GM23338 (cell line): ENCODE results near the gene DPH1. TPM values are rescaled to one million over a fixed set of nuclear protein-coding genes. Genes with fewer than 3 reads are reported as not detected.
A peak's percentile ranks its signal among the peaks of the same experiment; 100 is the strongest.

Experiments
- ATAC-seq: fragments of 200-7000 bp; cut with Tn5 transposase; 3 replicates; pipeline ENCODE4 v1.9.1; 2020
- DNase-seq: peaks from one replicate; pipeline ENCODE4 v3.0.0-alpha.2; 2015; ENCODE audit warnings: low spot score
- H2AFZ ChIP-seq: fragments of 200-600 bp; sonication (generic); 2 replicates; pipeline ENCODE4 v1.8.0; 2016; ENCODE audit warnings: antibody characterized with exemption, mild to moderate bottlenecking, moderate library complexity
- H3F3A ChIP-seq: fragments of 200-600 bp; sonication (generic); replicated peaks from 2 replicates; pipeline ENCODE4 v1.8.0; 2017; ENCODE audit warnings: antibody characterized with exemption, mixed run types, low read depth
- H3K27ac ChIP-seq: fragments of 200-600 bp; sonication (generic); 2 replicates; pipeline ENCODE4 v1.6.1; 2016; ENCODE audit warnings: low read depth
- H3K27me3 ChIP-seq: fragments of 200-600 bp; sonication (generic); 2 replicates; pipeline ENCODE4 v1.8.0; 2016; ENCODE audit warnings: mild to moderate bottlenecking, mixed run types, moderate library complexity; ENCODE audit not compliant: insufficient read depth
- H3K36me3 ChIP-seq: fragments of 200-600 bp; sonication (generic); 2 replicates; pipeline ENCODE4 v1.8.0; 2016; ENCODE audit warnings: mild to moderate bottlenecking; ENCODE audit not compliant: insufficient read depth
- H3K4me1 ChIP-seq: fragments of 200-600 bp; sonication (generic); 2 replicates; pipeline ENCODE4 v1.8.0; 2016; ENCODE audit warnings: mild to moderate bottlenecking, moderate library complexity; ENCODE audit not compliant: insufficient read depth
- H3K4me2 ChIP-seq: fragments of 200-600 bp; sonication (generic); 2 replicates; pipeline ENCODE4 v1.7.1; 2017; ENCODE audit warnings: mixed run types
- H3K4me3 ChIP-seq: fragments of 200-600 bp; sonication (generic); 2 replicates; pipeline ENCODE4 v1.6.1; 2016; ENCODE audit warnings: mixed run types
- H3K79me2 ChIP-seq: fragments of 200-600 bp; sonication (generic); replicated peaks from 2 replicates; pipeline ENCODE4 v1.8.0; 2017; ENCODE audit warnings: mild to moderate bottlenecking; ENCODE audit not compliant: insufficient read depth
- H3K9me2 ChIP-seq: fragments of 200-600 bp; sonication (generic); 2 replicates; pipeline ENCODE4 v1.8.0; 2017; ENCODE audit not compliant: insufficient read depth
- H4K20me1 ChIP-seq: fragments of 200-600 bp; sonication (generic); replicated peaks from 2 replicates; pipeline ENCODE4 v1.8.0; 2017; ENCODE audit warnings: mild to moderate bottlenecking; ENCODE audit not compliant: insufficient read depth
- H3K27ac Mint-ChIP-seq: 2 replicates; pipeline ENCODE4 v1.8.0; 2020; ENCODE audit warnings: inconsistent platforms, mild to moderate bottlenecking, moderate library complexity, mixed read lengths
- H3K27me3 Mint-ChIP-seq: 3 replicates; pipeline ENCODE4 v1.8.0; 2022; ENCODE audit warnings: low read depth, mild to moderate bottlenecking, moderate library complexity, mixed read lengths, inconsistent platforms; ENCODE audit not compliant: insufficient read depth, poor library complexity
- H3K36me3 Mint-ChIP-seq: 3 replicates; pipeline ENCODE4 v1.8.0; 2021; ENCODE audit warnings: low read depth, mild to moderate bottlenecking, inconsistent platforms, moderate library complexity, mixed read lengths
- H3K4me1 Mint-ChIP-seq: 3 replicates; pipeline ENCODE4 v1.8.0; 2020; ENCODE audit warnings: mild to moderate bottlenecking, inconsistent platforms, mixed read lengths
- H3K4me3 Mint-ChIP-seq: 3 replicates; pipeline ENCODE4 v1.8.0; 2021; ENCODE audit warnings: moderate library complexity, mild to moderate bottlenecking, inconsistent platforms, mixed read lengths
- H3K9me3 Mint-ChIP-seq: 3 replicates; pipeline ENCODE4 v1.8.0; 2020; ENCODE audit warnings: moderate library complexity, mild to moderate bottlenecking, inconsistent platforms, mixed read lengths
- CREB1 ChIP-seq: fragments of 250-450 bp; sonication (Bioruptor Pico); IDR thresholded peaks from 2 replicates; pipeline ENCODE4 v1.5.0; 2020; ENCODE audit warnings: low read depth, mild to moderate bottlenecking, moderate library complexity
- ETS1 ChIP-seq: IDR thresholded peaks from 2 replicates; pipeline ENCODE4 v1.6.1; 2016; ENCODE audit warnings: antibody characterized with exemption
- EZH2phosphoT487 ChIP-seq: fragments of 200-600 bp; sonication (generic); IDR thresholded peaks from one replicate; pipeline ENCODE4 v1.8.1; 2018; ENCODE audit warnings: antibody characterized with exemption; ENCODE audit not compliant: unreplicated experiment
- JUNB ChIP-seq: IDR thresholded peaks from one replicate; pipeline ENCODE4 v1.6.1; 2016; ENCODE audit warnings: antibody characterized with exemption; ENCODE audit not compliant: unreplicated experiment
- POLR2AphosphoS5 ChIP-seq: IDR thresholded peaks from 2 replicates; pipeline ENCODE4 v1.6.1; 2016; ENCODE audit warnings: antibody characterized with exemption, low read depth
- STAT1 ChIP-seq: IDR thresholded peaks from one replicate; pipeline ENCODE4 v1.6.1; 2016; ENCODE audit warnings: antibody characterized with exemption; ENCODE audit not compliant: unreplicated experiment
- ZNF114 ChIP-seq: fragments of 250-450 bp; sonication (Bioruptor Pico); IDR thresholded peaks from 2 replicates; pipeline ENCODE4 v1.5.0; 2020; ENCODE audit warnings: mild to moderate bottlenecking, moderate library complexity
- ZNF331 ChIP-seq: fragments of 250-450 bp; sonication (Bioruptor Pico); IDR thresholded peaks from 2 replicates; pipeline ENCODE4 v1.5.0; 2020; ENCODE audit warnings: low read depth, mild to moderate bottlenecking, moderate library complexity
- ZNF462 ChIP-seq: fragments of 250-450 bp; sonication (Bioruptor Pico); IDR thresholded peaks from 2 replicates; pipeline ENCODE4 v1.5.0; 2020; ENCODE audit warnings: mild to moderate bottlenecking, moderate library complexity
- polyA plus RNA-seq: library from polyadenylated mRNA; unstranded; fragments of >200 nt; fragmentation: Nextera tagmentation; extraction: Ambion mirVana; gene quantifications from 2 replicates; pipeline ENCODE4 v1.2.1, GENCODE V29; 2016
- total RNA-seq: library from RNA; depleted of rRNA; stranded (reverse); fragments of >200 nt; shearing (Covaris generic); gene quantifications from 2 replicates; pipeline ENCODE4 v1.2.3, GENCODE V29; 2014
- TF ChIP-seq, protein P1 (sequence below), 2 experiments: fragments of 200-600 bp in 1 of 2; sonication (generic) in 1 of 2; conservative IDR thresholded peaks; 2 replicates each; pipeline versions ENCODE4 v1.5.1 to v1.6.1; 2016 to 2017; ENCODE audit warnings: antibody characterized with exemption in 2 of 2, low read depth in 2 of 2, mild to moderate bottlenecking in 2 of 2, moderate library complexity in 1 of 2

DPH1 gene
- total and polyA plus RNA-seq, 2 experiments from 2014 or later = 11.8 to 28.2 TPM

- no peaks in the 10 kb centered on the region for H3F3A ChIP-seq
- peaks cover 18% of the 10 kb centered on the region for H3K4me1 ChIP-seq
- no peaks in the 10 kb centered on the region for H3K27me3 ChIP-seq
- peak; percentile 53 for DNase-seq
- H3K27me3 Mint-ChIP-seq = peaks cover 15% of the 10 kb centered on the region
- H3K79me2 ChIP-seq = no peaks in the 10 kb centered on the region
- no peaks in the 10 kb centered on the region for H4K20me1 ChIP-seq
- no peak overlapping the region for H3K4me2 ChIP-seq
- no peak overlapping the region for H3K4me3 Mint-ChIP-seq
- peaks cover 12% of the 10 kb centered on the region for H3K36me3 Mint-ChIP-seq
- H2AFZ ChIP-seq = no peak overlapping the region
- H3K27ac ChIP-seq = 0 out of 2 replicates have a peak overlapping the region, but pooled peaks have one; percentile 42
- H3K4me3 ChIP-seq = no peak overlapping the region
- H3K9me3 Mint-ChIP-seq = no peaks in the 10 kb centered on the region
- TF ChIP-seq STAT1 = no peak
- TF ChIP-seq POLR2AphosphoS5 = no peak
- TF ChIP-seq ETS1 = no peak
- TF ChIP-seq, protein P1, sequence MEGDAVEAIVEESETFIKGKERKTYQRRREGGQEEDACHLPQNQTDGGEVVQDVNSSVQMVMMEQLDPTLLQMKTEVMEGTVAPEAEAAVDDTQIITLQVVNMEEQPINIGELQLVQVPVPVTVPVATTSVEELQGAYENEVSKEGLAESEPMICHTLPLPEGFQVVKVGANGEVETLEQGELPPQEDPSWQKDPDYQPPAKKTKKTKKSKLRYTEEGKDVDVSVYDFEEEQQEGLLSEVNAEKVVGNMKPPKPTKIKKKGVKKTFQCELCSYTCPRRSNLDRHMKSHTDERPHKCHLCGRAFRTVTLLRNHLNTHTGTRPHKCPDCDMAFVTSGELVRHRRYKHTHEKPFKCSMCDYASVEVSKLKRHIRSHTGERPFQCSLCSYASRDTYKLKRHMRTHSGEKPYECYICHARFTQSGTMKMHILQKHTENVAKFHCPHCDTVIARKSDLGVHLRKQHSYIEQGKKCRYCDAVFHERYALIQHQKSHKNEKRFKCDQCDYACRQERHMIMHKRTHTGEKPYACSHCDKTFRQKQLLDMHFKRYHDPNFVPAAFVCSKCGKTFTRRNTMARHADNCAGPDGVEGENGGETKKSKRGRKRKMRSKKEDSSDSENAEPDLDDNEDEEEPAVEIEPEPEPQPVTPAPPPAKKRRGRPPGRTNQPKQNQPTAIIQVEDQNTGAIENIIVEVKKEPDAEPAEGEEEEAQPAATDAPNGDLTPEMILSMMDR (conservative IDR thresholded peaks at IDR 0.05; ENCODE audit: low read depth in 2 of 2) = 0 out of 4 replicates have a peak, but pooled peaks of 1 of the 2 experiments have one; percentile 19
- H3K4me1 Mint-ChIP-seq = peaks cover 28% of the 10 kb centered on the region
- no peaks in the 10 kb centered on the region for H3K9me2 ChIP-seq
- no peaks in the 10 kb centered on the region for H3K36me3 ChIP-seq
- peak overlapping the region; percentile 34; the same call in 1 of the 2 replicates for H3K27ac Mint-ChIP-seq
- ATAC-seq = peak; percentile 70
These were observed 45.6 kb downstream of the DPH1 start for GRCh38 chr17:2075336-2076086.

GRCh38 chr17:2076087-2076984 lies 46.4 kb downstream of the DPH1 start:
- H2AFZ ChIP-seq = no peak overlapping the region
- no peaks in the 10 kb centered on the region for H4K20me1 ChIP-seq
- peaks cover 11% of the 10 kb centered on the region; the same call in 1 of the 2 replicates for H3K4me1 ChIP-seq
- no peak overlapping the region for H3K4me2 ChIP-seq
- H3K27me3 Mint-ChIP-seq = peaks cover 19% of the 10 kb centered on the region
- no peaks in the 10 kb centered on the region for H3K36me3 ChIP-seq
- H3K27ac Mint-ChIP-seq = peak overlapping the region; percentile 34
- ATAC-seq (no peak), DNase-seq (no peak)
- H3K4me3 Mint-ChIP-seq = no peak overlapping the region
- no peaks in the 10 kb centered on the region for H3K9me2 ChIP-seq
- H3K27ac ChIP-seq = no peak overlapping the region
- no peaks in the 10 kb centered on the region for H3K27me3 ChIP-seq
- H3K79me2 ChIP-seq = no peaks in the 10 kb centered on the region
- H3K36me3 Mint-ChIP-seq = peaks cover 12% of the 10 kb centered on the region; the same call in 2 of the 3 replicates
- H3F3A ChIP-seq = no peaks in the 10 kb centered on the region
- peaks cover 20% of the 10 kb centered on the region for H3K4me1 Mint-ChIP-seq
- H3K9me3 Mint-ChIP-seq = no peaks in the 10 kb centered on the region
- no peak overlapping the region for H3K4me3 ChIP-seq
- TF ChIP-seq ZNF331 (CRISPR knock-in tag) (no peak), ZNF462 (CRISPR knock-in tag) (no peak), ZNF114 (CRISPR knock-in tag) (no peak), POLR2AphosphoS5 (no peak), CREB1 (CRISPR knock-in tag) (no peak), JUNB (no peak), EZH2phosphoT487 (no peak)
